H1 (cell line): ENCODE results near the gene SLC24A4.
"Not testable (repeated sequence)": the region's sequence is repeated elsewhere in the genome, so short reads cannot be mapped to it uniquely, and the experiment has no call there.

Experiments used
- MAFK ChIP-seq: IDR thresholded peaks from 2 replicates; pipeline ENCODE4 v1.6.1; 2012; ENCODE audit warnings: low read depth, mild to moderate bottlenecking, improper control_type of control experiment, low read length
- TBP ChIP-seq: IDR thresholded peaks from 2 replicates; pipeline ENCODE4 v1.6.1; 2011; ENCODE audit warnings: low read depth, low read length, improper control_type of control experiment
- TF ChIP-seq, protein P1 (sequence below): IDR thresholded peaks from 2 replicates; pipeline ENCODE4 v1.6.1; 2012; ENCODE audit warnings: inconsistent platforms

DNA sequence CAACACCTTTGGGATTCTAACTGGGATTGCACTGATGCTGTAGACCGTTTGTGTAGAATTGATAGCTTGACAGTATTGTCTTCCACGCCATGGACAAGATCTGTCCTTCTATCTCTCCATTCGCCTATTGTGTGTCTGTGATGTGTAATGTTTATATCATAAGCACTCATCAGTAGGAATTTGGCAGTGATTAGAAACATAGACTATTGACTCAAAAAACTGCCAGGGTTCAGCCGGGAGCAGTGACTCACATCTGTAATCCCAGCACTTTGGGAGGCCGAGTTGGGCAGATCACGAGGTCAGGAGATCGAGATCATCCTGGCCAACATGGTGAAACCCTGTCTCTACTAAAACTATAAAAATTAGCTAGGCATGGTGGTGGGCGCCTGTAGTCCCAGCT lies 213.3 kb downstream of the SLC24A4 start:
- TF ChIP-seq, protein P1, sequence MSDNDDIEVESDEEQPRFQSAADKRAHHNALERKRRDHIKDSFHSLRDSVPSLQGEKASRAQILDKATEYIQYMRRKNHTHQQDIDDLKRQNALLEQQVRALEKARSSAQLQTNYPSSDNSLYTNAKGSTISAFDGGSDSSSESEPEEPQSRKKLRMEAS: not testable (repeated sequence)
- TF ChIP-seq TBP, MAFK: not testable (repeated sequence)
